OCI-M2 (cell line): ENCODE measurements around the gene MRFAP1.
"Not testable (repeated sequence)": the region's sequence is repeated elsewhere in the genome, so short reads cannot be mapped to it uniquely, and the experiment has no call there.

Experiments
- DNase-seq: peaks from one replicate; lab custom pipeline; 2025; ENCODE audit not compliant: unreplicated experiment; lab: John Stamatoyannopoulos, UW

The MRFAP1 gene

DNA sequence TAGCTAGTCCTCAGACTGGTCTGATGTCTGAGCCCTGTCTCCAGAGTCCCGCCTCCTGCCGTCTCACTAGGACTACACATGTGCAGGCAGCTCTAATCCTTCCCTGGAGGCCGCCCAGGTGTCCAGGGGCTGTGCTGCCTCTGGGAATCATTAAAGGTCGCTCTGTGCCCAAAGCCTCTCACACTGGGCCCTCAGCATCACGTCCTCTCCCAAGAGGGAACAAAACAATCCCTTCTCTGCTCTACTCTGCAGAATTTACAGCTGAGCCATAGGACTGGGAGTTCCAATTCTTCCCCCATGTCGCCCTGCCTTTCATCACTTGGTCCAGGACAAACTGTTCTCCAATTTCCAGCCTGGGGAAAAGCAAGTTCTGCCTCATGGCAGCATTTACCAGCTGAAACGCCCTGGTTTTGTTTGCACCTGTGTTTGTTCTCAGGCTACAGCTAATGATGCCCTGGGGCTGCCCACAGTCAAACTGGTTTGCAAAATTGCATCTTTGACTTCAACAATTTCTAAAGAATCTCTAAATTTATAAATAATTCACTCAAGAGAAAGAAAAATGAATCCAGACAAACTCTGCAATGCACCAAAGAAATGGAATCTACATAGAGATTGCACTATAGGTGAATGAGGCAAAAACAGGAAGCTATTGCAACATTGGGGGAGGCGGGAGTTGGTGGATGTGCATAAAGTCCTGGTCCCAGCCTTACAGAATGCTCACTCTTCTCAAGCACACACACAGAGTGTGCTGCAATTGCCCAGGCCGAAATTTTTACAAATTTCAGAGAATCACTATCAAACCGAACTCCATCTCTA is 7.2 kb upstream of the MRFAP1 start:
- DNase-seq: no peak

DNA sequence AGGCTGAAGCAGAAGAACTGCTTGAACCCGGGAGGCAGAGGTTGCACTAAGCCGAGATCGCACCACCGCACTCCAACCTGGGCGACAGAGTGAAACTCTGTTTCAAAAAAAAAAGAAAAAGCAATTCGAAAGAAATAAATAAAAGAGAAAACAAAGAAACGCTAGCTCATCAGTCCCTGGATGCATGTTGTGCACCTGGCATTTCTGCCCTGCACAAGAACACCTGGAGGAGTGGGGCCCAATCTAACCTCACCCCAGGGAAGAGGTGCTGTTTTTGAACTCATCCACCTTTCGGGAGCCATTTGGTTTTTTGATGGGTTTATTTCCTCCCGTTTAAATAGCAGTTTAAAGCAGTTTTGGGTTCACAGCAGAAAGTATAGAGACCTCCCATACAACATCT is 5.7 kb upstream of the MRFAP1 start:
- DNase-seq: no peak

DNA sequence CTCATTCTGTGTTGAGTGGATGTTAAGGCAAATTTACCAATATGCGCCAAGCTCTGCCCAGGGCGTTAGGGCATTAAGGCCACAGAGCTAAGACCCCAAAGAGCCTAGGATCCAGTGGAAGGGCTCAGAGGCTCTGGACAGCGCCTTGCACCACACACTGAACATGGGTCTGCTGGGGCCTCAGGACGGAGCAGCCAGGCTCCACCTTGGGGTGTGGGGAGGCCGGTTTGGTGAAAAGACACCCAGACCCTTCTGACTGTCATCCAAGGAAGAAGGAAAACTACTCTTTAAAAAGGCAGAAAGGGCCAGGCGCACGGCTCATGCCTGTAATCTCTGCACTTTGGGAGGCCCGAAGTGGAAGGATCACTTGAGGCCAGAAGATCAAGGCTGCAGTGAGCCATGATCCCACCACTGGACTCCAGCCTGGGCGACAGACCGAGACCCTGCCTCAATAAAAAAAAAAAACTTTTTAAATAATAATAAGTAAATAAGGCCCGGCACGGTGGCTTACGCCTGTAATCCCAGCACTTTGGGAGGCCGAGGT is 1.3 kb upstream of the MRFAP1 start:
- DNase-seq: no peak

DNA sequence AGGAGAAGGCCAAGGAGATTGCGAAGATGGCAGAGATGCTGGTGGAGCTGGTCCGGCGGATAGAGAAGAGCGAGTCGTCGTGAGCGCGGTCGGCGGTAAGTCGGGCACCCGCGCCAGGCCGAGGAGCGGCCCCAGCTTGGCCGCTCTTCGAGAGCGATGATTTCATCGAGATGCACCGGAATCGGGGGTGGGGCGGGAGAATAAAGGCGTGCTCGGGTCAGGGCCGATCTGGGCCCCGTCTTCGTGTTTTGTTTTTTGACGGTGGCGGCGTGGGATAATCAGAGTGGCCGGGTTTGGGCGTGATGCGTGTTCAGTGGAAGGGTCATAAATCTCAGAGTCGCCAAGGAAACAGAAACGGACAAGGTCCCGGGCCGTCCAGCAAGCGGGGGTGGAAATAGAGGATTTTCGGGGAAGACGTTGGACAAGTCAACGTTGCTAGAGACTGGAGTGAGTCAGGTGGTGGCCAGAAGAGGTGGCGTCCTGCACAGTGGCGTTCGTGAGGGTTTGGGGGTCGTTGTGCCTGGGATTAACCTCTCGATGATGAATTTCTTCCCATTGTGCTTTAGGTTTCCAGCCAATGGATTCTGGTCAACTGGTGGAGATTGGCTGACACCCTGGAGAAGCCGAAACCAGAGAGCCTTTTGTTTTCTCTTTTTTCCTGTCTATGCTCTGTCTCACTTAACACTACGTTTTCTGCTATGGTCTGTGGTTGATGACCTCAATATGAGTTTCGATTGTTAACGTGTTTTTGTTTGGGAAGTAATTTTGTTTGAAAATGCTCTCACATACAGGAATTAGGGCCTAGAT is 882 bp downstream of the MRFAP1 start:
- DNase-seq: no peak

DNA sequence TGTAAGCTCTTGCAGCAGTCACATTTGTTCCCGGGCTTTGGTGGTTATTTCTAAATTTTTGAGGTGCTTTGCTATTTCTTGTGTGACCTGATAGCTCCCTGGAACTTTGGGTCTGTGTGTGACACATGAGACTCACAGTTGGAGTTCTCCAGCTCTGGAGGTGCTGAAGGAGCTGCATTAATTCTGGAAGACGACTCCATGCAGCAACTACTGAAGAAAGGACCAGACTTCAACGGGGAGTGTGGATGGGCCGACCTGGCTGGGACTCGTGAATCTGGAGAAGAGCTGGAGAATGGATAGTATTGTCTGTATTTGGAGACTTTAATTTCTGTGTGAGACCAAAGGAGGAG is 1.5 kb downstream of the MRFAP1 start:
- no peak for DNase-seq

DNA sequence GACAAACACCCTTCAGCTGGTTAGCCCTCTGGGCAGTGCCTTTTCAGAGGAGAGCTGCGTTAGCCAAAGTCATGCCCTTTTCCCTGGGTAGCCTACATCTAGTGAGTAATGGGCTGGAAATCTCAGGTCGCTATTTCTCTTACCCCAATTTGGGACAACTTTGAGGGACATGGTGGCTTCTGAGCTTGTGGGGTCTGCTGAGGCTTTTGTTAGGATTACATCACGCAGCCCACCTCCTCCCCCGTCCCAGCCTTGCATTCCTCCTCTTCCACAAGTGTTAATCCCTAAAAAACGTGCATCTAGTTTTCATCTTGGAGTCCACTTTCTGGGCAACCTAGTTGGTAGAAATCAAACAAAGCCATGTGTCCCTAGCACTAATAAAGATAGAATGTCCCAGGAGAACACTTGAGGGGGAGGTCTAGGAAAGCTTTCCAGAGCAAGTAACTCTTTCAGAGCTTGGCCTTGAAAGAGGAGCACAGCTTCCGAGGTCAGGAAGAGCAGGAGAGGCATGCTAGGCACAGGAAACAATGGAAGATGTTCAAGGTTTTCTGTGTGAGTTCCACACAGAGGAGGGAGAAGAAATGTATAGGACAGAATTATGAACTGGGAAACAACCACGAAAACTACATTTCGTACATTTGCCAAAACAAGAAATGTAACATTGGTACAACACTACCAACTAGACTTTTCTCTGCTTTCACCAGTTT is 2.8 kb downstream of the MRFAP1 start:
- DNase-seq: no peak

DNA sequence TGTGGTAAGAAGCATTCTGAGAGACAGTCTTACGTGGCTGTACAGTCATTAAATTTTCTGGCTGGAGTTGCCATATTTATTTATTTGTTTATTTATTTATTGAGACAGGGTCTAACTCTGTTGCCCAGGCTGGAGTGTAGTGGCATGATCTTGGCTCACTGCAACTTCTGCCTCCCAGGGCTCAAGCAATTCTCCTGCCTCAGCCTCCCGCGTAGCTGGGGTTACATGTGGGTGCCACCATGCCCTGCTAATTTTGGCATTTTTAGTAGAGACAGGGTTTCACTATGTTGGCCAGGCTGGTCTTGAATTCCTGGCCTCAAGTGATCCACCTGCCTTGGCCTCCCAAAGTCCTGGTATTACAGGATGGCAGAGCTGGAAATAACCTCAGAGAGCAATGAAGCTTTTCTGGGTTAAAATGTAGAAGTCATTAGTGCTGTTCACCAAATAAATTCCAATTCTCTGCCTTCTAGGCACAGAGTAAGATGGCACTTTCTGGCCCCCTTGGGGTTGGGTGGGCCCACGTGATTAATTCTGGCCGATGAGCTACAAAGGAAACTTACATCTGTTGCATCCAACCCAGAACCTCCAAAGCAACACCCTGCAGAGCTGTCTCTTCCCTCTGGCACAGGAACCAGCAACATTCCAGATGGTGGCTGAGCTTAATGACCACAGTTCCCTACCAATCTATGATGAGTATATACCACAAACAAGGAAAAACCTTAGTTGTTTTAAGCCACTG is 4.5 kb downstream of the MRFAP1 start:
- no peak for DNase-seq

DNA sequence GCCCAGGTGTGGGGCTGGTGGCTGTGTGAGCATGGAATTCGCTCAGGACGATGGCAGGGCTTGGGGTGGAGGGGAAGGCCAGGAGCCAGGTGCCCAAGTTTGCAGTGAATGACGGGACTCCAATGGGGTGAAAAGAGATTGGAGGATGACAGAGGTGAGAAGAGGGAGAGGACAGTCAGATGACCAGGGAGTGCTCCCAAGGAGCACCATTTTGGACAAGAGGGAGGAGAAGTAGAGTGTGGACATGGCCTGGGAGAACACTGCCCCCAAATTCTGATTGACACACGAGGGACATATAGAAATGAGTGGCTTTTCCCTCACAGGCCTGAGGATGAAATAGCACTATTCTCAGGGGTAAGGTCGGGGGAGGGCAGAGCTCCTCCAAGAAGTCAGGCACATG is 6.7 kb downstream of the MRFAP1 start:
- no peak for DNase-seq

DNA sequence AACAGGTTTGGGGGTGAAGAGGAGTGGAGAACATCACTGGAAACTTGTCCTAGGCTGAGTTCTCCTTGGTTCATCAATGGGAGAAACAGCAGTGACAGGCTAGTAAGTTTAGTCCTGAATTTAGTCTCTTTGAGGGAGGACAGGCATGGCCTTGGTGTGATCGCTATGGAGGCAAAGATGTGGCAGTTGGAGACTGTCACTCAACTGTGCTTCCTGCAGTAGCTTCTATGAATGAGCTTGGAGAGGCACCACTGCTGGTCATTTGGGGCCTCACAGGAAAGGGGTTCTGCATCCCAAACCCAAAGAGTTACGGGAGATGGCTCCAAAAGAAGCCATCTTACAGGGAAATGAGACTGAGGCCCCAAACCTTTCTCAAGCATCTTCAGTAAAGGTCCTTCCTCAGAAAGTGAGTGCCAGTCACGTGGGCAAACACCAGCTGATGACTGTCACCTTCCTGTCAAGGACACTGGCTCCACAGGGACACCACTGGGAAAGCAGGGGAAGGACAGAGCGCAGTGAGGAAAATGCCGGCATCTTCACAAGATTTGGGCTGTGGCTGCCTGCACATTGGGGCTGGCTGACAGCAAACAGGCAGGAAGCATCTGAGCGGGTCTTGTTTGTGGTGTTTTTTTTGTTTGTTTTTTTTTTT is 7.2 kb downstream of the MRFAP1 start:
- DNase-seq: no peak

DNA sequence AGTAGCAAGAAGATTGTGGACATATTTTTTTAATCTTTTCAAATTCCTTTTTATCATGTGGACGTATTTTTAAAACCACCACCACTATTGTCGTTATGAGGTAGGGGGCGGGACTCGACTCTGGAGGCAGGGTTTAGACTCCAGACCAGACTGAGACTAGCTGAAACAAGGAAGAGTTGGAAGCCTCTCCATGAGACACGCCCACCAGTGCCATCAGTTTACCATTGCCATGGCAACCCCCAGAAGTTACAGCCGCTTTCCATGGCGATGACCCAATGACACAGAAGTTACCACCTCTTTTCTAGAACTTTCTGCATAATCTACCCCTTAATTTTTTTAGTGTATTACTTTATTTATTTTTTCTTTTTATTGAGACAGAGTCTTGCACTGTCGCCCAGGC is 8.7 kb downstream of the MRFAP1 start:
- no peak for DNase-seq

DNA sequence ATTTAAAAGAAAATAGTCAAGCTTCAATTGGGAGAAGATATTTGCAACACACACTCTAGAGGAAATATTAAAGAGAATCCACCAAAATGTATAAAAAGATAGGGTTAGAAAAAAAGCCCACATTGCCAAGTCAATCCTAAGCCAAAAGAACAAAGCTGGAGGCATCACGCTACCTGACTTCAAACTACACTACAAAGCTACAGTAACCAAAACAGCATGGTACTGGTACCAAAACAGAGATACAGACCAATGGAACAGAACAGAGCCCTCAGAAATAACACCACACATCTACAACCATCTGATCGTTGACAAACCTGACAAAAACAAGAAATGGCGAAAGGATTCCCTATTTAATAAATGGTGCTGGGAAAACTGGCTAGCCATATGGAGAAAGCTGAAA is 13.7 kb downstream of the MRFAP1 start:
- DNase-seq: not testable (repeated sequence)

DNA sequence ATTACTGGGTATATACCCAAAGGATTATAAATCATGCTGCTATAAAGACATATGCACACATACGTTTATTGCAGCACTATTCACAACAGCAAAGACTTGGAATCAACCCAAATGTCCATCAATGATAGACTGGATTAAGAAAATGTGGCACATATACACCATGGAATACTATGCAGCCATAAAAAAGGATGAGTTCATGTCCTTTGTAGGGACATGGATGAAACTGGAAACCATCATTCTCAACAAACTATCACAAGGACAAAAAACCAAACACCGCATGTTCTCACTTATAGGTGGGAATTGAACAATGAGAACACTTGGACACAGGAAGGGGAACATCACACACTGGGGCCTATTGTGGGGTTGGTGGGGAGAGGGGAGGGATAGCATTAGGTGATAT is 14.8 kb downstream of the MRFAP1 start:
- not testable (repeated sequence) for DNase-seq

DNA sequence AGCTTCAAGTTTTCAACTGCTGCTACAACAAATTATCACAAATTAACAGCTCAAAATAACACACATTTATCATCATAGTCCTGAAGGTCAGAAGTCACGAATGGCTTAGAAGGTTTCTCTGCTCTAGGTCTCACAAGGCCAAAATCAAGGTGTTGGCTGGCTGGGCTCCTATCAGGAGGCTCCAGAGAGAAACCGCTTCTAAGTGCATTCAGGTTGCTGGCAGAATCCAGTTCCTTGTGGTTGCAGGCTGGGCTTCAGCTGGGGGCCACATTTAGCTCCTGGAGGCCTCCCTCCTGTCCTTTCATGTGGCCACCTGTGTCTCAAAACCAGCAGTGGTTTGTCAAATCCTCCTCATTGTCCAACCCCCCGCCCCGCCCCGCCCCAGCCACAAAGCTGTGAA is 15.4 kb downstream of the MRFAP1 start:
- DNase-seq: no peak

DNA sequence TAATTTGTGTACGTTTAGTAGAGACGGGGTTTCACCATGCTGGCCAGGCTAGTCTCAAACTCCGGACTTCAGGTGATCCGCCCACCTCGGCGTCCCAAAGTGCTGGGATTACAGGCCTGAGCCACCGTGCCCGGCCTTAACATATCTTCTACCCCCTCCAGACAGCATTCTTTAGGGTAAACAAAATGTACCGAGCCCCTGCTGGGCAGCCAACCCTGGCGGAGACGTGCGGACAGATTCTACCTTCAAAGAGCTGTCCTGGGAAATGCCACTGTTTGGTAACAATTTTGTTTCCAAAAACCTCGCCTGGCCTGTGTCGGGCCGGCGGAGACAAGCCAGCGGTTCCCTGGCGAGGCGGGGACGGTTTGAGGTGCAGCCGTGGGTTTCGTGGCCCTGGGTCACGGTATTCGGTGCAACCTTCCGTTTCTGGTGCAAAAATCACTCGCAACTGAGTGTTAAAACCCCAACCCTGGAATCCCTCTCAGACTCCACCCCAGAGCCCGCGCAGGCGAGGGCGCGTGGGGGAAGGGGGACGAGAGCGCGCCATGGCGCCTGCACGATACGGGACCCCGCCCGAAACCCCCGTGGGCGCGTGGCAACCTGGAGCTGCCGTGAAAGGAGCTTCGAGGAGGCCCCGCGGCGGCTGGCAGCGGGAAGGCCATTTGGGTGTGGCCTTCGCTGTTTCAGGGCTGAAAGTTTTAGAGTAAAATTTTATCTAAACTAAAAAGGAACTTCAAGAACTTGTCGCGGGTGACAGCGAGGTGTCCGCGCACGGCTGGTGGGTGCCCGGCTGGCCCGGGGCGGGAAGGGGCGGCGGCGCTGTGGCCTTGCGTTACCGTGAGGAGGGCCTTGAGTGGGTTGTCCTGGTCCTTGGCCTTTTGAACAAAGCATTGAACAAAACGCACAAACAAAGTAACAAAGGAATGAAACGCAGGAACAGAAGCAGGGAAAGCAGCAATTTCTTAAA is 17.0 kb downstream of the MRFAP1 start:
- no peak for DNase-seq

DNA sequence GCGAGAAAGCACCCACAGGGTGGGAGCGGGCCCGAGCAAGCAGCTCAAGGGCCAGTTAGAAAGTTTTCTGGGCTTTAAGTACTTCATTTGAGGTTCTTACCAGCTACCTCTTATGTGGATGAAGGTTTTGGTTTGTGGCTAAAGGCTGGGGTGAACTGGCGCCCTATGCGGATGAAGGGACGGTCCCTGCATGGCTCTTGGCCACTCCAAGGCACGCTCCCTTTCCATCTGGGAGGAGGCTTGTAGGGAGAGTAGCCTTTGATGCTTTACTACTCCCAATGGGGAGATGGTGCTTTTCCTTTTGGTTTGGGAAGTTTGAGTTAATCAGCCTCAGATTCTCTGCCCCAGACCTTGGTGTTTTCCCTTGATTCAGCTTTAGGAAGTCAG is 17.7 kb downstream of the MRFAP1 start:
- DNase-seq: no peak

DNA sequence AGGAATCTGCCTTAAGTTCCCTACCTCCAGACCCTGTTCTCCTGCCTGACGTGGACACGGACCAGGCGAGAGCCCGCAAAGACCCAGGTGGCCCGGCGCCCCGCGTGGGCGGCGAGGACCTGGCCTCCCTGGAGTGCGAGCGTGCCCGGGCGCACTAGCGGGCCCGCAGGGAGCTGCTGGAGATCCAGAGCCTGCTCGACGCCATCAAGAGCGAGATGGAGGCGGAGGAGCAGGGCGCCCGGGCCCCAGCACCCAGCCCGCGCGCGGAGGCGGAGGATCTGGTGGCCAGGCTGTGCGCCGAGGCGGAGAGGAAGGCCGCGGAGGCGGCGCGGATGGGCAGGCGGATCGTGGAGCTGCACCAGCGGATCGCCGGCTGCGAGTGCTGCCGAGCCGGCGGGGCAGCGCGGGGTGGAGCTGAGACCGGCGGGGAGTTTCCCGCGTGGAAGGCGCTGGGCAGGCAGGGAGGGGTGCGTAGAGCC is 18.2 kb downstream of the MRFAP1 start:
- no peak for DNase-seq

DNA sequence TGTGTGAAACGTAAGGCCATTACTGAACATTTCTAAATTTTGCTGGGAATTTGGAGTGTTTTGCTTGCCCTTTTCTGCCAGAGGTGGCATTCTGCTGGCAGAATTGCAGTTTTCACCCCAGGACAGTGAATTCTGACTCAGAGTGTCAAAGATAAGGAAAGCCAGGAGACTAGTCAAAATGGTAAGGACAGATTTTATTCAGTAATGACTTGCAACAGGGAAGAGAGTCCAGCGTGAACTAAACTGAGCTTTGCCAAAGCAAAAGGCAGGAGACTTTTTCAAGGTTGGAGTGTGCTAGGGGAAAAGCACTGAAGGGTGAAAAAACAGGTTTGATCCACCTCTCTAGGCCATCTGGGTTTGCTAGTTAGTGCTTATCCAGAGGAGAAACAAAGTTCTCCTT is 19.4 kb downstream of the MRFAP1 start:
- no peak for DNase-seq

DNA sequence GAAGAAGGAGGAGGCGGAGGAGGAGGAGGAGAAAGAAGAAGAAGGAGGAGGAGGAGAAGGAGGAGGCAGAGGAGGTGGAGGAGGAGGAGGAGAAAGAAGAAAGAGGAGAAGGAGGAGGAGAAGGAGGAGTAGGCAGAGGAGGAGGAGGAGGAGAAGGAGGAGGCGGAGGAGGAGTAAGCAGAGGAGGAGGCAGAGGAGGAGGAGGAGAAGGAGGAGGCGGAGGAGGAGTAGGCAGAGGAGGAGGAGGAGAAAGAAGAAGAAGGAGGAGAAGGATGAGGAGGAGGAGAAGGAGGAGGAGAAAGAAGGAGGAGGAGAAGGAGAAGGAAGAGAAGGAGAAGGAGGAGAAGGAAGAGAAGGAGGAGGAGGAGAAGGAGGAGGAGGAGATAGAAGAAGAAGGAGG is 19.9 kb downstream of the MRFAP1 start:
- no peak for DNase-seq

DNA sequence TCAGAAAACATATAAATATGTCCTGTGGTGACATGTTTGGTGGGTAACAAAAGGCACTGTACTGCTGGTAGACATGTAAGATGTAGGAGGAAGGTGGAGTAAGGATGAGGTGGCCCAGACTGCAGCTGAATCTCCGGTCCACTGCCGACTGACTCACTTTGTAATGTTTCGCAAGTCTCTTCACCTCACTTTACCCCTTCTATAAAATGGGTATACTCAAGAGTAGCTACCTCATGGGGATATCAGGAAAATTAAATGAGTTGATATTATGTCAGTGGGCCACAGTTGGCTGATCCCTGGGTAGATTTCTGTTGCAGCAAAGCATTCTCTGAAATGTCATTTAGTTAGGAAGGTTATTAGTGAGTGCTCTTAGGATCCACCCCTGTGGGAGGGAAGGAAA is 22.1 kb downstream of the MRFAP1 start:
- DNase-seq: no peak
